ENCODE results near the gene CCDC148.

GRCh38 chr2:158153270-158154015, 303.1 kb downstream of the CCDC148 start:
- no peak for TF ChIP-seq CTCF (IDR thresholded peaks at IDR 0.05; ENCODE audit: insufficient read depth, low read depth, low read length)
- TF ChIP-seq EZH2 (IDR thresholded peaks at IDR 0.05; ENCODE audit: insufficient read depth, low read length), result no peak
